ENCODE measurements around the gene DUSP19.
A peak's percentile ranks its signal among the peaks of the same experiment; 100 is the strongest.

Gene DUSP19

DNA sequence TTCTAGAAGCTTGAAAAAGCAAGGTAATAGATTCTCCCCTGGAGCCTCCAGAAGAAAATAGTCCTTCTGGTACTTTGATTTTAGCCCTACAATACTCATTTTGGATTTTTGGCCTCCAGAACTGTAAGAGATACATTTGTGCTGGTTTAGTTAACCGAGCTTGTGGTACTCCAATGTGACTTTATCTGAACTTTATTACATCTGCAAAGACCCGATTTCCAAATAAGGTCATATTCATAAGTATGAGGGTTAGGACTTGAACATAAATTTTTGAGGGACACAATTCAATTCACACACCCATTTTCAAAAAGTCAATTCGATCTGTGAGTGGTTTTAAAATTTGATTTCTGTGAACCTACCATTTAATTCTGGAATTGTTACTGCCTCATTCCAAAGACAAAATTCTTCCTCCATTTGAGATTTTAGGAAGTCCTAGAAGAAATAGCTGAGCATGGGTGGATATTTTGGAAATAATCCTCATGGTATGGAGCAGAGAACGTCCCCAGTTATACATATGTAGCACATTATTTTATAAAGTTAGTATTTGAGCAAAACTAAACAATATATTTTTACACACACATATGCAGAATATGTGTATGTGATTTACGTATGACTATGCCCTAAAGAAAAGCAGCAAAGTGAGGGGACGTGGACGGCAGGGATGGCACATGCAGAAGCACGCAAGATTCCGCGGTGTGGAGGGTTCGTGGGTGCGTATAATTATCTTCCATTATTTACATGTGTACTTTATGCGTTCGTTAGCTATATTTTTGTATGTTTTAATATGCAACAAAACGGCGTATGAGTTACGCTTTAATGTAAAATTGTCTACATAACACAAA, 44.8 kb downstream of the DUSP19 start:
- ATAC-seq: peak; percentile 23
- no peak for TF ChIP-seq ZNF565 (CRISPR knock-in tag; conservative IDR thresholded peaks at IDR 0.05; ENCODE audit: low read depth)

DNA sequence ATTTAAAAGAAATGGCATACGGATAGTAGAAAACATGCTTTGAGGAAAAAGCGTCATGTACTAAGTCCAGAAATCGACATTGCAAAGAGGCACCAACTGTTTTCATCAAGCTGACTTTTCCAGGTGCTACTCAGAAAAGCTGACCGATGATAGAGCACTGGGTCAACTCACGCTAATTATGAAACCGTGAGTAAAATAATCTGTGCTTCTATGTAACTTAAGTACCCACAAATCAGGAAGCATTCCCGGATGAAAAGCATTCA, 45.3 kb downstream of the DUSP19 start:
- TF ChIP-seq GLIS3 (CRISPR knock-in tag; IDR thresholded peaks at IDR 0.05) (0 out of 2 replicates have a peak, but pooled peaks have one; percentile 26), ARNTL (CRISPR knock-in tag; IDR thresholded peaks at IDR 0.05; ENCODE audit: borderline replicate concordance, low read depth) (no peak)
- peak; percentile 38 for ATAC-seq

DNA sequence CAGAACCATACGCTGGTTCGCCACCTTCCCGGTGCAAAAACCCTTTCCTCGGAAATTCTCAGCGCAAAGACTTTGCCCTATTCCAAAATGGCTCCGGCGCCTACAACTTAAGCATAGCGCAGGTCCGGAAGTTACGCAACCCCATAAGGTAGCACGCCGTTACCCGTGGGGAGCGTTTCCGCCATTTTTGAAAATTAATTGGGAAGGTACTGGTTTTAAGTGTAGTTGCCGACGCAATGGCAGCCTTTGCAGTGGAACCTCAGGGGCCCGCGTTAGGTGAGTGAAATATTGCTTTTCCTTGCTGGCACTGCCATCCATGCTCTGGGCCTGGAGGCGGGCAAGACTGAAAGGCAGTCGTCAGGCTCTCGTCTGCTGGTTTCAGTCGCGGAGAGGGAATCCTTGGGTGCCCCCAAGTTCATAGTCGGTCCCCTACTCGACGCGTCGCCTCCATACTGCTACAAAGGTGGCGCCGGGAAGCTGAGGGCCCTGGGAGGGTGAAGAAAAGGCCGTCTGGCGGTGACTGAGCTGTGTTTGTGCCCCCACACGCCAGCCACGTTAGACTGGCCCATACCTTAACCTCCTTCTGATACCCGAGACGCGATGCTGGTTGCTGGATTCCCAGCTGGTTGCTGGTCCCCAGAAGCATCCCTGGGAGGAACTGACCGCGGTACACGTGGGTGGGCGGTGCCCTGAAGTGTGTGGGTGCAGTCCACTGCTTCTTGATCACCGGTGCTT, 45.8 kb downstream of the DUSP19 start, which contains the start of gene NUP35:
NUP35 (plus strand) TSS at position 222 of the 735 bp plus-strand sequence; CDS start at position 237, 15 bp downstream.
- peak; percentile 94 for ATAC-seq
- TF ChIP-seq, protein P1, sequence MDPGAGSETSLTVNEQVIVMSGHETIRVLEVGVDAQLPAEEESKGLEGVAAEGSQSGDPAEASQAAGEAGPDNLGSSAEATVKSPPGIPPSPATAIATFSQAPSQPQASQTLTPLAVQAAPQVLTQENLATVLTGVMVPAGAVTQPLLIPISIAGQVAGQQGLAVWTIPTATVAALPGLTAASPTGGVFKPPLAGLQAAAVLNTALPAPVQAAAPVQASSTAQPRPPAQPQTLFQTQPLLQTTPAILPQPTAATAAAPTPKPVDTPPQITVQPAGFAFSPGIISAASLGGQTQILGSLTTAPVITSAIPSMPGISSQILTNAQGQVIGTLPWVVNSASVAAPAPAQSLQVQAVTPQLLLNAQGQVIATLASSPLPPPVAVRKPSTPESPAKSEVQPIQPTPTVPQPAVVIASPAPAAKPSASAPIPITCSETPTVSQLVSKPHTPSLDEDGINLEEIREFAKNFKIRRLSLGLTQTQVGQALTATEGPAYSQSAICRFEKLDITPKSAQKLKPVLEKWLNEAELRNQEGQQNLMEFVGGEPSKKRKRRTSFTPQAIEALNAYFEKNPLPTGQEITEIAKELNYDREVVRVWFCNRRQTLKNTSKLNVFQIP (CRISPR knock-in tag; IDR thresholded peaks at IDR 0.05; ENCODE audit: borderline replicate concordance, low read depth): no peak
- TF ChIP-seq, protein P2, sequence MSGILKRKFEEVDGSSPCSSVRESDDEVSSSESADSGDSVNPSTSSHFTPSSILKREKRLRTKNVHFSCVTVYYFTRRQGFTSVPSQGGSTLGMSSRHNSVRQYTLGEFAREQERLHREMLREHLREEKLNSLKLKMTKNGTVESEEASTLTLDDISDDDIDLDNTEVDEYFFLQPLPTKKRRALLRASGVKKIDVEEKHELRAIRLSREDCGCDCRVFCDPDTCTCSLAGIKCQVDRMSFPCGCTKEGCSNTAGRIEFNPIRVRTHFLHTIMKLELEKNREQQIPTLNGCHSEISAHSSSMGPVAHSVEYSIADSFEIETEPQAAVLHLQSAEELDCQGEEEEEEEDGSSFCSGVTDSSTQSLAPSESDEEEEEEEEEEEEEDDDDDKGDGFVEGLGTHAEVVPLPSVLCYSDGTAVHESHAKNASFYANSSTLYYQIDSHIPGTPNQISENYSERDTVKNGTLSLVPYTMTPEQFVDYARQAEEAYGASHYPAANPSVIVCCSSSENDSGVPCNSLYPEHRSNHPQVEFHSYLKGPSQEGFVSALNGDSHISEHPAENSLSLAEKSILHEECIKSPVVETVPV (CRISPR knock-in tag; IDR thresholded peaks at IDR 0.05): no peak
- TF ChIP-seq, protein P3, sequence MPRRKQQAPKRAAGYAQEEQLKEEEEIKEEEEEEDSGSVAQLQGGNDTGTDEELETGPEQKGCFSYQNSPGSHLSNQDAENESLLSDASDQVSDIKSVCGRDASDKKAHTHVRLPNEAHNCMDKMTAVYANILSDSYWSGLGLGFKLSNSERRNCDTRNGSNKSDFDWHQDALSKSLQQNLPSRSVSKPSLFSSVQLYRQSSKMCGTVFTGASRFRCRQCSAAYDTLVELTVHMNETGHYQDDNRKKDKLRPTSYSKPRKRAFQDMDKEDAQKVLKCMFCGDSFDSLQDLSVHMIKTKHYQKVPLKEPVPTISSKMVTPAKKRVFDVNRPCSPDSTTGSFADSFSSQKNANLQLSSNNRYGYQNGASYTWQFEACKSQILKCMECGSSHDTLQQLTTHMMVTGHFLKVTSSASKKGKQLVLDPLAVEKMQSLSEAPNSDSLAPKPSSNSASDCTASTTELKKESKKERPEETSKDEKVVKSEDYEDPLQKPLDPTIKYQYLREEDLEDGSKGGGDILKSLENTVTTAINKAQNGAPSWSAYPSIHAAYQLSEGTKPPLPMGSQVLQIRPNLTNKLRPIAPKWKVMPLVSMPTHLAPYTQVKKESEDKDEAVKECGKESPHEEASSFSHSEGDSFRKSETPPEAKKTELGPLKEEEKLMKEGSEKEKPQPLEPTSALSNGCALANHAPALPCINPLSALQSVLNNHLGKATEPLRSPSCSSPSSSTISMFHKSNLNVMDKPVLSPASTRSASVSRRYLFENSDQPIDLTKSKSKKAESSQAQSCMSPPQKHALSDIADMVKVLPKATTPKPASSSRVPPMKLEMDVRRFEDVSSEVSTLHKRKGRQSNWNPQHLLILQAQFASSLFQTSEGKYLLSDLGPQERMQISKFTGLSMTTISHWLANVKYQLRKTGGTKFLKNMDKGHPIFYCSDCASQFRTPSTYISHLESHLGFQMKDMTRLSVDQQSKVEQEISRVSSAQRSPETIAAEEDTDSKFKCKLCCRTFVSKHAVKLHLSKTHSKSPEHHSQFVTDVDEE (CRISPR knock-in tag; IDR thresholded peaks at IDR 0.05): no peak; the same call in 1 of the 2 replicates
- TF ChIP-seq SNAI2 (CRISPR knock-in tag; IDR thresholded peaks at IDR 0.05) (no peak), ESRRG (CRISPR knock-in tag; IDR thresholded peaks at IDR 0.05) (no peak), TOX (CRISPR knock-in tag; IDR thresholded peaks at IDR 0.05; ENCODE audit: borderline replicate concordance) (no peak), ZNF565 (CRISPR knock-in tag; conservative IDR thresholded peaks at IDR 0.05; ENCODE audit: low read depth) (no peak), ZNF8 (CRISPR knock-in tag; IDR thresholded peaks at IDR 0.05) (no peak), ZC3H10 (CRISPR knock-in tag; IDR thresholded peaks at IDR 0.05) (no peak), ISL1 (CRISPR knock-in tag; IDR thresholded peaks at IDR 0.05) (no peak), PPARA (CRISPR knock-in tag; IDR thresholded peaks at IDR 0.05; ENCODE audit: borderline replicate concordance) (no peak), ZFP3 (CRISPR knock-in tag; IDR thresholded peaks at IDR 0.05) (no peak), ARNTL (CRISPR knock-in tag; IDR thresholded peaks at IDR 0.05; ENCODE audit: borderline replicate concordance, low read depth) (no peak), OSR1 (CRISPR knock-in tag; IDR thresholded peaks at IDR 0.05) (no peak), ZNF70 (CRISPR knock-in tag; IDR thresholded peaks at IDR 0.05) (no peak)
- TF ChIP-seq, protein P4, sequence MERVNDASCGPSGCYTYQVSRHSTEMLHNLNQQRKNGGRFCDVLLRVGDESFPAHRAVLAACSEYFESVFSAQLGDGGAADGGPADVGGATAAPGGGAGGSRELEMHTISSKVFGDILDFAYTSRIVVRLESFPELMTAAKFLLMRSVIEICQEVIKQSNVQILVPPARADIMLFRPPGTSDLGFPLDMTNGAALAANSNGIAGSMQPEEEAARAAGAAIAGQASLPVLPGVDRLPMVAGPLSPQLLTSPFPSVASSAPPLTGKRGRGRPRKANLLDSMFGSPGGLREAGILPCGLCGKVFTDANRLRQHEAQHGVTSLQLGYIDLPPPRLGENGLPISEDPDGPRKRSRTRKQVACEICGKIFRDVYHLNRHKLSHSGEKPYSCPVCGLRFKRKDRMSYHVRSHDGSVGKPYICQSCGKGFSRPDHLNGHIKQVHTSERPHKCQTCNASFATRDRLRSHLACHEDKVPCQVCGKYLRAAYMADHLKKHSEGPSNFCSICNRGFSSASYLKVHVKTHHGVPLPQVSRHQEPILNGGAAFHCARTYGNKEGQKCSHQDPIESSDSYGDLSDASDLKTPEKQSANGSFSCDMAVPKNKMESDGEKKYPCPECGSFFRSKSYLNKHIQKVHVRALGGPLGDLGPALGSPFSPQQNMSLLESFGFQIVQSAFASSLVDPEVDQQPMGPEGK (CRISPR knock-in tag; IDR thresholded peaks at IDR 0.05; ENCODE audit: borderline replicate concordance): no peak; the same call in 1 of the 2 replicates

DNA sequence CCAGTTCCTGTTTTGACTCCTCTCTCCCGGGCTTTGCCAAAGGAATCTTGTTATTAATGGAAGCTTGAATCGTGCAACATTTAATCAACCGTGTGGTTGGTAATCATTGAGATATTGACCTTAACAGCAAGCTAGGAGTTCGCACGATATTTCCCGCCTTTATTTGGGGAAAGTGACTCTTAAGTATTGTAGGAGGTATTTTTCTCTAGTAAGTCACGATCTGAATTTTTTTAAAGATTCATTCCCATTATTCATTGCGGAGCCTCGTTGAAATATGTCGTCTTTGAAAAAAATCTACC, 46.4 kb downstream of the DUSP19 start:
- ATAC-seq: no peak
- peak; percentile 93 for TF ChIP-seq ZFP3 (CRISPR knock-in tag; IDR thresholded peaks at IDR 0.05)
- TF ChIP-seq, protein P2 (CRISPR knock-in tag; IDR thresholded peaks at IDR 0.05): no peak

All from SK-N-SH treated with all-trans-retinoic acid at 6 μM for 48 hours (cell line).